Ishikawa (cell line): ENCODE measurements around the gene PLAAT2.

Experiments used
- CREB1 ChIP-seq: IDR thresholded peaks from 2 replicates; pipeline ENCODE4 v1.6.1; 2012; ENCODE audit warnings: low read depth
- EP300 ChIP-seq: IDR thresholded peaks from 2 replicates; pipeline ENCODE4 v1.6.1; 2012; ENCODE audit warnings: borderline replicate concordance
- FOXM1 ChIP-seq: IDR thresholded peaks from 2 replicates; pipeline ENCODE4 v1.6.1; 2012; ENCODE audit warnings: low read depth, borderline replicate concordance
- MAX ChIP-seq: IDR thresholded peaks from 2 replicates; pipeline ENCODE4 v1.6.1; 2012
- RAD21 ChIP-seq: IDR thresholded peaks from 2 replicates; pipeline ENCODE4 v1.6.1; 2012; ENCODE audit warnings: low read depth
- TAF1 ChIP-seq: IDR thresholded peaks from 2 replicates; pipeline ENCODE4 v1.6.1; 2012; ENCODE audit warnings: low read depth, mild to moderate bottlenecking
- USF1 ChIP-seq: IDR thresholded peaks from 2 replicates; pipeline ENCODE4 v1.6.1; 2012
- YY1 ChIP-seq: IDR thresholded peaks from 2 replicates; pipeline ENCODE4 v1.6.1; 2012; ENCODE audit warnings: low read depth
- TF ChIP-seq, protein P1 (sequence below): IDR thresholded peaks from 2 replicates; pipeline ENCODE4 v1.6.1; 2012; ENCODE audit warnings: low read depth, mild to moderate bottlenecking

DNA sequence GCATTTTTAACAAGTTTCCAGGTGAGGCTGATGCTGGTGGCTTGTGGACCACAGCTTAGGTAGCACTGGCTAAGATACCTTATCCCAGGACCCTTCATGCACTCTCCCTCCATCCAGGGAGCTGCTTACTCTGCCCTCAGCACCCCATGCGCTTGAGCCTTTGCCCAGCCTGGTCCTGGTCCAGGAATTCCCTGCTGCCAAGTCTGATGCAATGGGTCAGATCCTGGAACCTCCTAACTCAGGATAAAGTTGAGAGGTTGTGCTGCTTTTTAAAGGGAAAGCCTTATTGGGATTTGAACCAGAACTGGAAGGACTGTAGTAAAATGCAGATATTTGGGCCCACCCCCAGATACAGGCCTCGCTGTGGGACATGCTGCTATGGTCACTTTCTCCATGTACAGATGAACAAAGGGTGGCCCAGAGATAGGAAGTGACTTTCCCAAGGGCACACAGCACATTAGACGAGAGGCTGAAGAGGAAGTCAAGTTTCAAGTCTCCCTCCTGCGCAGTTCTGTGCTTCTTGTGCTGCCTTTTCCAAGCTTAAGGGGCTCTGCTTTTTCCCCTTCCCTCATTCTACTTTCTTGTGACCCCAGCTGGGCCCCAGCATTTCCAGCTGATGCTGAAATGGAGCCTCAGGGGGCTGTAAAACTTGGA is 58.1 kb downstream of the PLAAT2 start:
- TF ChIP-seq, protein P1, sequence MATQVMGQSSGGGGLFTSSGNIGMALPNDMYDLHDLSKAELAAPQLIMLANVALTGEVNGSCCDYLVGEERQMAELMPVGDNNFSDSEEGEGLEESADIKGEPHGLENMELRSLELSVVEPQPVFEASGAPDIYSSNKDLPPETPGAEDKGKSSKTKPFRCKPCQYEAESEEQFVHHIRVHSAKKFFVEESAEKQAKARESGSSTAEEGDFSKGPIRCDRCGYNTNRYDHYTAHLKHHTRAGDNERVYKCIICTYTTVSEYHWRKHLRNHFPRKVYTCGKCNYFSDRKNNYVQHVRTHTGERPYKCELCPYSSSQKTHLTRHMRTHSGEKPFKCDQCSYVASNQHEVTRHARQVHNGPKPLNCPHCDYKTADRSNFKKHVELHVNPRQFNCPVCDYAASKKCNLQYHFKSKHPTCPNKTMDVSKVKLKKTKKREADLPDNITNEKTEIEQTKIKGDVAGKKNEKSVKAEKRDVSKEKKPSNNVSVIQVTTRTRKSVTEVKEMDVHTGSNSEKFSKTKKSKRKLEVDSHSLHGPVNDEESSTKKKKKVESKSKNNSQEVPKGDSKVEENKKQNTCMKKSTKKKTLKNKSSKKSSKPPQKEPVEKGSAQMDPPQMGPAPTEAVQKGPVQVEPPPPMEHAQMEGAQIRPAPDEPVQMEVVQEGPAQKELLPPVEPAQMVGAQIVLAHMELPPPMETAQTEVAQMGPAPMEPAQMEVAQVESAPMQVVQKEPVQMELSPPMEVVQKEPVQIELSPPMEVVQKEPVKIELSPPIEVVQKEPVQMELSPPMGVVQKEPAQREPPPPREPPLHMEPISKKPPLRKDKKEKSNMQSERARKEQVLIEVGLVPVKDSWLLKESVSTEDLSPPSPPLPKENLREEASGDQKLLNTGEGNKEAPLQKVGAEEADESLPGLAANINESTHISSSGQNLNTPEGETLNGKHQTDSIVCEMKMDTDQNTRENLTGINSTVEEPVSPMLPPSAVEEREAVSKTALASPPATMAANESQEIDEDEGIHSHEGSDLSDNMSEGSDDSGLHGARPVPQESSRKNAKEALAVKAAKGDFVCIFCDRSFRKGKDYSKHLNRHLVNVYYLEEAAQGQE, result no peak
- TF ChIP-seq MAX (no peak), EP300 (no peak), TAF1 (no peak), USF1 (no peak), RAD21 (no peak), FOXM1 (no peak), CREB1 (no peak), YY1 (no peak)
